Stimulated activated CD4-positive, alpha-beta T cell treated with anti-CD3 and anti-CD28 coated beads, Interleukin-15, amount 100 ng/mL, for 24 hours (primary cell): ENCODE results near the gene NUF2.
"Not testable (repeated sequence)": the region's sequence is repeated elsewhere in the genome, so short reads cannot be mapped to it uniquely, and the experiment has no call there.

Source experiments
- DNase-seq: peaks from one replicate; pipeline ENCODE4 v3.0.0-alpha.2; 2020

Gene NUF2

DNA sequence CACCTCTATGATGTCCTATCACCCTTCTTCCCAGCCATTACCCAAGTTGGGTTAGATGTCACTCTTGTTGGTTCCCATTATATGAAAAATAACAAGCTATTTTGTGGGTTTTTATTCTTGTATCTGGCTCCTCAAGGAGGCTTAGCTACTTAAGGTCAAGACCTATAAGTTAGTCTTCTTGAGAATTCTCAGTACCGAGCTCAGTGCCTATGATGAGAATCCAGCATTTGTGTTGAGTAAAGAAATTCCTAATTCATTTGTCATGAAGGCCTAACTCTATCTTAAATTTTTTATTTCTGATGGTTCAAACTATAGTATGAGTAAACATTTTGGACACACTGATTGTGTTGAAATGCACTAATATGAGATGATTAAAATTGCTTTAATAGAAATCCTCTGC lies 15.9 kb downstream of the NUF2 start:
- no peak for DNase-seq

DNA sequence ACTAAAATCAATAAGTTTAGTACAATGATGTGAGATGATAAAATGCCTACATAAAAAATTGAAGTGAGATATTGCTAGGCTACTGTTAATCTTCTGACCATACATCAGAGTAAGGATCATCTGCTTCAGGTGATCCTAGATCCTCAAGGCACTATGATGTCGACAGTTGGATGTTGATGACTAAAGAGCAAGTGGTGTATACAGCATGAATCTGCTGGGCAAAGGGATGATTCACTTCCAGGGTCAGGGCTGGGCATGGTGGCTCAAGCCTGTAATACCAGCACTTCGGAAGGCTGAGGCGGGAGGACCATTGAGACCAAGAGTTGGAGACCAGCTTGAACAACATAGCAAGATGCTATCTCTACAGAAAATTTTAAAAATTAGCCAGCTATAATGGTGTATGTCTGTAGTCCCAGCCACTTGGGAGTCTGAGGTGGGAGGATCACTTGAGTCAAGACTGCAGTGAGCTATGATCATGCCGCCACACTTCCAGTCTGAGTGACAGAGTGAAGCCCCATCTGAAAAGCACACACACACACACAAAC lies 24.6 kb downstream of the NUF2 start:
- no peak for DNase-seq

DNA sequence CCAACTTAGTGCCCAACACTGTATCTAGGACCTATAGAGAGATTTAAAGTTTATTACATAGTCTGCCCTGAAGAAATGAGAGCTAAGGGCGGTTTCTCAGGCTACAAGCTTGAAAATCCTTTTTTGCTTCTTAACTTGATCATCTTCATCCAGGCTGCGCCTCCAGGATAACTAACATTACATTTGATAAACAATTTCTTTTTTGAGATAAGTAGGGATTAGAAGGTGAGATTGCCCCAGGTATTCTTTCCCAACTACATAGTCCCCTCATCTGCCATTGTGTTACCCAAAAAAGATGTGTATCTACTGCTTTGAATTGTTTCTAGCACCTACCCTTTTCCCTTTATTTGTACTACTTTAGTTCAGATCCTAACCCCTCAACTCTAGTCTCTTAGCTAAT lies 25.4 kb downstream of the NUF2 start:
- no peak for DNase-seq

- DNase-seq, result no peak
Observed at GRCh38 chr1:163351912-163352311, 30.2 kb downstream of the NUF2 start.

DNA sequence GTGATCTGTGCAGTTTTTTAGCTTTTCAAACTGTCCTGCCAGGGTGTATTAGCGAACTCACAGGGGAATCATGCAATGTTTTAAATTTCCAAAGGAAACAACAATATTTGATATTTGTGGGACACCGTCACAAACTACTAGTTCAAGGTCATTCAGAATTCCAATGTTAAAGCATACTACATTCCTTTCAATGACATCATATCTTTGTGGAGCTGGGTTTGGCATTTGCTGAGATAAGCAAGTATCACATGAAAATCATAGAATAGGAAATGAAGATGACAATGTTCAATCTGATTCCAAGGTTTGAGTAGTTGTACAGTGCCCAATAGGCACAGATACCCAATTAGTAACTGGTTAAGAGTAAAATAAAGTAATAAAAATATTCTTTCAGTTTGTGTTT lies 35.6 kb downstream of the NUF2 start:
- DNase-seq, result no peak

DNA sequence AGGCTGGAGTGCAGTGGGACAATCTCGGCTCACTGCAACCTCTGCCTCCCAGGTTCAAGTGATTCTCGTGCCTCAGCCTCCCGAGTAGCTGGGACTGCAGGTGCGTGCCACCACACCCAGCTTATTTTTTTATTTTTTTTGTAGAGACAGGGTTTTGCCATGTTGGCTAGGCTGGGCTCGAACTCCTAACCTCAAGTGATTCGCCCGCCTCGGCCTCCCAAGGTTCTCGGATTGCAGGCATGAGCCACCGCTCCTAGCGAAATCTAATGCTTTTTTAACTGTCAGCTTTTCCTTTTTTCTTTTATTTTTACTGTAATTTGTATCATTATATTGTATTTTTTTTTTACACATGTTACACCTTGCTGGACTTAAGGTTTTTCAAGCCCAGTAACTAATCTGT lies 36.4 kb downstream of the NUF2 start:
- DNase-seq, result not testable (repeated sequence)

- no peak for DNase-seq
Observed at GRCh38 chr1:163361123-163361934, 39.6 kb downstream of the NUF2 start.

DNA sequence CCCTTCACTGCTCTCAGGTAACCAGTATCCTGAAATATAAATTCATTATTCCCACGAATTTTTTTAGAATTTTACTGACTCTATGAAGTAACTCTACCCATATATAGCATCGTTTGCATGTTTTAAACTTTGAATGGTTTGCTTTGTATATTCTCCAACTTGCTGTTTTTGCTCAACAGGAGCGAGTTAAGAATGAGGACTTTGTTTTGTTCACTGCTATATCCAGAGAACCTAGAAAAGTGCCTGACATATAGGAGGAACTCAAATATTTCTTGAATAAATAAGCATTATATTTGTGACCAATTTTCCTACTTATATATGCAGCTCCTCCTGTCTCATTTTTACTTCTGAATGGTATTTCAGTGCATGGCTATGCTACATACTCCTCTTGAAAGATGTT lies 43.4 kb downstream of the NUF2 start:
- DNase-seq, result no peak

DNA sequence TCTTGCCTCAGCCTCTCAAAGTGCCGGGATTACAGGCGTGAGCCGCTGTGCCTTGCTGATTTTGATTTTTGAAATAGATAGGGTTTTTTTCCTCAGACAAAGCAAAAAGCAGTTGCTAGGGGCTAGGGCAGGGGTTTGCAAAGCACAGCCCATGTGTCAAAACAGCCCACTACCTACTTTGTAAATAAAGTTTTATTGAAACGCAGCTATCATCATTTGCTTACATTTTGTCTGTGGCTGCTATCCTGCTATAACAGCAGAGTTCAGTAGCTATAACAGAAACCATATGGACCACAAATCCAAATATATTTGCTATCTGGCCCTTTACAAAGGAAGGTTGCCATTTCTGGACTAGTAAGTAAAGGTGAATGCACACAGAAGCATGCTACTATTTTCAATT lies 44.8 kb downstream of the NUF2 start:
- DNase-seq, result no peak

DNA sequence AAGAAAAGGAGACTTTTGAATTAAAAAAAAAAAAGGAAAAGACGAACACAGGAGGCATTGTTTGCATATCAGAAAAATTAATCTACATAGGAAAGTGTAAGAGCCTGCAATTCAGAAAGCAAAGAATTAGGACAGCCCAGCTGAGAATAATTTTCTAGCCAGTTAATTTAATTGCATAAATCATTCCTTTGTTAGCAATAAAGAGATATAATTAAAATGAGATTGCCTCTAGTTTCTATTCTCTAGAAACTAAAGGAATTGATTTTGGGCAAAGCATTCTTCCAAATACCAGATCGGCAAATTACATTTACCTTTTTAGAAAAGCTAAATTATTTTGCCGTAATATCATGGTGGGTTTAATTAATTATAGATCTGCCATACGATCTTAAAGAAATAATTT lies 46.0 kb downstream of the NUF2 start:
- DNase-seq, result no peak

DNA sequence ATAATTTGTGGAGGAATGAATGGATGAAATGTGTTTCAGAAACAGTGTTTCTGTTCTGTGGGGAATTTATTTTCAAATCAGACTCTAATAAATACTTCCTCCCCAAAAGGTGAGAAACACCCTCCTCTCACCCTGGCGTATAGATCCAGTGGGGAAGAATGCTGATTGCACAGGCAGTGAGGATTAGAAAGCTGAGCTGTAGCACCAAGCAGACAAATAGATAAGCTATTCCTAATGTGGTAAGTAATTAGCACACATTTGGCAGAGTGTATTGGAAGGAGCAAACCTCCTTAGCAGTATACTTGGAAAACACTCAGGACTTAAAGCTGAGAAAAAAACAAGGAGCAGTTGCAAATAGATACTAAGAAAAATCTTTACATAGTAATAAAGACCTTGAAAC lies 50.8 kb downstream of the NUF2 start:
- no peak for DNase-seq

DNA sequence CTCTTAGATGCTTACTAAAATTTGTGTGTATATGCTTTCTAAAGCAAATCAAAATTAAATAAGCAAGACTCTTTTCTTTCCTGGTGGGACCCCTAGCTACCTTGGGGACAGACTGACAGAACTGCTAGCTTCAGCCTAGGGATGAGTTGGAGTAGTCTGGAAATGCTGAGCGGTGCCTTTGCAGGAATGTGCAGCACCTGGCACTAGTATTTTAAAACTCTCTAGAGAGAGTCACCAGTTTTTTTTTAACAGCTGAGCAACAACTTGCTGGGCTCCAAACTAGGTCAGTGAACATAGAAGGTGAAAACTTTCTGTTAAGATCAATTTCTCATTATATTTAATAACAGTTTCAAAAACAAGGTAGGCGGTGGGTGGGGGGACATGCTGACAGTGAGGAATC lies 56.8 kb downstream of the NUF2 start:
- no peak for DNase-seq

GRCh38 chr1:163379801-163380200 lies 58.0 kb downstream of the NUF2 start:
- DNase-seq, result no peak

DNA sequence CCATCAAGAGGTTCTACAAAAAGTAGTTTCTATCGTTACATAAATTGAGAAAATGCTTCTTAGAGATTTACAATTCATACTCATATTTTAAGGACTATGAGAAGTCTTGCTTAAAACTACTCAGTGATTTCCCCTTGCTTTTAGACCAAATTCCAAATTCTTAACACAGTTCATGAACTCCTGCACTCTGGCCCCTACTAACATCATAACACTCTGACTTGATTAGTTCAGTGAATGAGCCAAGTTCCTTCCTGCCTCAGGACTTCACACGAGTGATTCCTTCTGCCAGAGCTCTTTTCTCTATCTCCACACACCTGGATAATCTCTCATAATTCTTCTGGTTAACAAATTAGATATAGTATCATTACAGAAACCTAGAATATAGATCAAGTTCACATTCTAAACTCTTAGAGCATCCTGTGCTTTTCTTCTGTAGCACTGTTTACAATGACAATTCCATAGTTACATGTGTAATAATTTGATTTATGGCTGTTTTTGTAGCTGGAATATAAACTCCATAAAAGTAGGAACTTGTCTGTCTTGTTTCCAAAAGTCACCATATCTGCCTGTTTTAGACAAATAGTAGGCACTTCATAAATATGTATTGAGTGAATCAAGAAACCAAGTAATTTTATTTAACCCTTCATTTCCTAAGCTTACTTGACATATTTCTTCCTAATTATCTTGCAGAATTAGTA lies 59.9 kb downstream of the NUF2 start:
- no peak for DNase-seq

- DNase-seq, result no peak
Observed at GRCh38 chr1:163382395-163382794, 60.6 kb downstream of the NUF2 start.

DNA sequence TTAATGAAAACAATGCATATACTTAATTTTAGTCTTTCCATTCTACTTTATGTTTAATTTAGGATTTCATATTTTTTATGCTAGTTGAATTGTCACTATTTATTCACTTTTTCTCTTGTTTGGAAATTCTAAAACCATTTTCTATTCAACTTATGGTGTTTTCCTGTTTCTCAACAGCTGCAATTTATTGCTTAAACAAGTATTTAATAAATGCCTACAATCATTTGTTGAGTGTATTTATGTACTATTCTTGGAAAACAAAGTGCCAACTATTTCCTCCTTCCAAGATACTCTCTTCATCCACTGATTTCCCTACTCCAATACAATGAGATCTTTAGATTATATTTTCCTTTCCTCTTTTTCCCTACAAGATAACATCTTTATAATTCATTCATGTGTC lies 65.4 kb downstream of the NUF2 start:
- no peak for DNase-seq

- no peak for DNase-seq
Observed at GRCh38 chr1:163388970-163389369, 67.2 kb downstream of the NUF2 start.

GRCh38 chr1:163395790-163396189 lies 74.0 kb downstream of the NUF2 start:
- no peak for DNase-seq

DNA sequence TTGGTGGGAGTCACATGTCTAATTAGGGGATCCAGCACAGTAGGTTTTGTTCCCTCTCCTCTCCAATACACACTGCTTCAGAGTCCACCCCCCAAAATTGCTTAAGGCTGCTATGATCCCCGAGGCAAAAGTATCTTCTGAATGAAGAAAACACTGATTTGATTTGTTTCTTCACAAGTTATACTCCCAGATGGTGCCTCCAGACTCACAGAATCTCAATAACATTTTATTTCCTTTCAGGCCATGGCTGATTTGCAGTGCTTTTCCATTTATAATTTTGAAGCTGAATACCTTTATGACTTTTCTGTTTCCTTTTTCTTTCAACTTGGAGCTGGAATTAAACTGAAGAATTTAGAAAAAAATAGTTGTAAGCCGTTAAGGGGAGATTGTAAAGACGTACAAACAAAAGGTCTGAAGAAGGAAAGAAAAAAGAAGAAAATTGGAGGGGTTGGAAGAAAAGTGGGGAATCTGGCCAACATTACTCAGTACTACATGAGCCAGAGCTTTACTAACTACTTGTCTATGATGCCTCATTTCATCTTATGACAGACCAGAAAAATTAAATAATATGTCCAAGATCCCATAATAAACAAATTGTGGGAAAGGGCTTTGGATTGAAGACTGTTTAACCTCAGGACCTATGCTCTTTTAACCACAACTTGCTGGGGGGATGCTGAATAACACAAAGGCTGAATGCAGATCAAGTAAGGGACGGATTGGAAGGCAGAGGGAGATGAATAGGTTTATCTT lies 75.9 kb downstream of the NUF2 start:
- no peak for DNase-seq

DNA sequence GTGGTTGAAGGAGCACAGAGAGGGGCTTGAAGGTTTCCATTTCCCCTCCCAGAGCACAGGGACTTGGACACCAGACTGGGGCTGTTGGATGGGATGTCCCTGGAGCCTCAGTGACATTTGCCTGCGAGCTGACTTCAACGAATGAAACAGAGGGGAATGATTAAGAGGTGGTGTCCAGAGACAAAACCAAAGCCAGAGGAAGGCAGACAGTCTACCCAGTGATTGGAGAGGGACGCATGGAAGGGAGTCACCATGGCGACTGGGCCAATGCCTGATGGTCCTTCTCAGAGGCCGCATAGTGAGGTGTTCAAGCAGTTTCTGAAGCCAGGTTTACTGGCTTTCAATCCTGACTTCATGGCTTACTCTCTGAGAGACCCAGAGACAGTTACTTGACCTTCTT lies 77.2 kb downstream of the NUF2 start:
- DNase-seq, result no peak

- DNase-seq, result no peak
Observed at GRCh38 chr1:163399976-163400601, 78.3 kb downstream of the NUF2 start.

GRCh38 chr1:163401211-163401610 lies 79.5 kb downstream of the NUF2 start:
- no peak for DNase-seq
